Measurements from ENCODE around the gene CDH15. TPM values are rescaled to one million over a fixed set of nuclear protein-coding genes. Genes with fewer than 3 reads are reported as not detected.
A peak's percentile ranks its signal among the peaks of the same experiment; 100 is the strongest.

The CDH15 gene
- total RNA-seq, 1 donor from 2014 or later, result not detected

DNA sequence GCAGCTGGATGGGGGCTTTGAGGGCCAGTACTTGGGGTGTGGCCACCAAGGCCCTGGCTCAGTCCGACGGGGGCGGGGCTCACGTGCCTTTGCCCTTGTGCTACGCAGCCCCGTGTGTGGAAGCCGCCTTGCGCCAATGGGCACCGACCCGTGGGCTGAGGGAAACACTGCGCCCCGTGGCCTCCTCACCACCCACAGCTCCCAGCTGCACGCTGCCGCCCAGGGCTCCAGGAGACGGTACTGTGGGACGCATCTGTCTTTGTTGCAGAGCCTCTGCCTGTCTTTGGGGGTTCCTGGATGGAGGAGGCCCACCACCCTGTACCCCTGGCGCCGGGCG is 7.6 kb downstream of the CDH15 start:
- TF ChIP-seq, protein P1, sequence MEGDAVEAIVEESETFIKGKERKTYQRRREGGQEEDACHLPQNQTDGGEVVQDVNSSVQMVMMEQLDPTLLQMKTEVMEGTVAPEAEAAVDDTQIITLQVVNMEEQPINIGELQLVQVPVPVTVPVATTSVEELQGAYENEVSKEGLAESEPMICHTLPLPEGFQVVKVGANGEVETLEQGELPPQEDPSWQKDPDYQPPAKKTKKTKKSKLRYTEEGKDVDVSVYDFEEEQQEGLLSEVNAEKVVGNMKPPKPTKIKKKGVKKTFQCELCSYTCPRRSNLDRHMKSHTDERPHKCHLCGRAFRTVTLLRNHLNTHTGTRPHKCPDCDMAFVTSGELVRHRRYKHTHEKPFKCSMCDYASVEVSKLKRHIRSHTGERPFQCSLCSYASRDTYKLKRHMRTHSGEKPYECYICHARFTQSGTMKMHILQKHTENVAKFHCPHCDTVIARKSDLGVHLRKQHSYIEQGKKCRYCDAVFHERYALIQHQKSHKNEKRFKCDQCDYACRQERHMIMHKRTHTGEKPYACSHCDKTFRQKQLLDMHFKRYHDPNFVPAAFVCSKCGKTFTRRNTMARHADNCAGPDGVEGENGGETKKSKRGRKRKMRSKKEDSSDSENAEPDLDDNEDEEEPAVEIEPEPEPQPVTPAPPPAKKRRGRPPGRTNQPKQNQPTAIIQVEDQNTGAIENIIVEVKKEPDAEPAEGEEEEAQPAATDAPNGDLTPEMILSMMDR (conservative IDR thresholded peaks at IDR 0.05), result no peak
- Mint-ChIP-seq H3K9me3 (no peaks in the 10 kb centered on the region), H3K27me3 (ENCODE audit: low read depth) (peaks cover 9% of the 10 kb centered on the region), H3K4me1 (no peaks in the 10 kb centered on the region), H3K27ac (ENCODE audit: unreplicated experiment) (no peak overlapping the region), H3K4me3 (no peak overlapping the region), H3K36me3 (ENCODE audit: low read depth) (no peaks in the 10 kb centered on the region)
- no peak for DNase-seq (ENCODE audit: low read depth, low spot score)

DNA sequence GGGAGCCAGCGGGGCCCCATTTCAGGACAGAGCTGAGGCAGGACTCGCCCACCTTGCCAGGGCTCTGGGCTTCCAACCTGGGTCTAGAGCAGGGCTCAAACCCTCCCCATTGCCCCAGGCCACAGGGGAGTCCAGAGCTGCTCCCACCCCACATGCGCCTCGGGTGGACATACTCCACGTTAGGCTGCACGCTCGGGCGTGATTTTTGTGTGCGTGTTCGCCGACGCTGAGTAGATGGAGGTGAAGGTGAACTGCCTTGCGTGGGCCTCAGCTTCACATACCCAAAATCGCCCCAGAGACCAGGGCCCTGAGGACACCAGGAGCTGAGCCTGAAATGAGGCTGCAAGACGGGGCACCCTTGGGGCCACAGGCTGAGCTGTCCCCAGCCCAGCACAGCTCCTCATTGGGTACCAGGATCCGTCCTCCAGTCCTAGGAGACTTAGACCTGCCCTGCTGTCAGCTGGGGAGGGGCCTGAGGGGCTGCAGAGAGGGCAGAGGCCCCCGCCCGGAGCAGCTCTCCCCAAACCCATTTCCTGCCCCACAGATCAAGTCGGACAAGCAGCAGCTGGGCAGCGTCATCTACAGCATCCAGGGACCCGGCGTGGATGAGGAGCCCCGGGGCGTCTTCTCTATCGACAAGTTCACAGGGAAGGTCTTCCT is 8.2 kb downstream of the CDH15 start:
- H3K4me1 Mint-ChIP-seq, result no peaks in the 10 kb centered on the region
- H3K4me3 Mint-ChIP-seq, result no peak overlapping the region
- H3K36me3 Mint-ChIP-seq (ENCODE audit: low read depth), result no peaks in the 10 kb centered on the region
- H3K27ac Mint-ChIP-seq (ENCODE audit: unreplicated experiment), result no peak overlapping the region
- peaks cover 14% of the 10 kb centered on the region for H3K27me3 Mint-ChIP-seq (ENCODE audit: low read depth)
- no peak for DNase-seq (ENCODE audit: low read depth, low spot score)
- H3K9me3 Mint-ChIP-seq, result no peaks in the 10 kb centered on the region
- TF ChIP-seq, protein P1 (conservative IDR thresholded peaks at IDR 0.05), result no peak

DNA sequence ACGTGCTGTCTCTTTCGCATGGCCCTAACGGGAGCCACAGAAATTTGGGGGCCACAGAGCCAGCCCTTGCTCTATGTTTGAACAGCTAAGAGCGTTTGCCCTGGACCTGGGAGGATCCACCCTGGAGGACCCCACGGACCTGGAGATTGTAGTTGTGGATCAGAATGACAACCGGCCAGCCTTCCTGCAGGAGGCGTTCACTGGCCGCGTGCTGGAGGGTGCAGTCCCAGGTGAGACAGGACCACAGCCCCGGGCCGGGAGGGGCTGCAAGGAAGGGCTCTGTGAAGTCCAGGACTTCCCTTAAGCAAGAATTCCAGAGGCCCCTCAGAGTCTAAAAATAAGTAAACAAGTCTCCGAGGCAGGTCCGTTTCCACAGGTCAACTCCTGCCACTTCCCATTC is 11.9 kb downstream of the CDH15 start:
- no peak for DNase-seq (ENCODE audit: low read depth, low spot score)
- H3K27ac Mint-ChIP-seq (ENCODE audit: unreplicated experiment), result no peak overlapping the region
- H3K4me1 Mint-ChIP-seq, result no peaks in the 10 kb centered on the region
- no peaks in the 10 kb centered on the region for H3K9me3 Mint-ChIP-seq
- no peak overlapping the region for H3K4me3 Mint-ChIP-seq
- H3K36me3 Mint-ChIP-seq (ENCODE audit: low read depth), result no peaks in the 10 kb centered on the region
- peaks cover 19% of the 10 kb centered on the region for H3K27me3 Mint-ChIP-seq (ENCODE audit: low read depth)
- TF ChIP-seq, protein P1 (conservative IDR thresholded peaks at IDR 0.05), result no peak

DNA sequence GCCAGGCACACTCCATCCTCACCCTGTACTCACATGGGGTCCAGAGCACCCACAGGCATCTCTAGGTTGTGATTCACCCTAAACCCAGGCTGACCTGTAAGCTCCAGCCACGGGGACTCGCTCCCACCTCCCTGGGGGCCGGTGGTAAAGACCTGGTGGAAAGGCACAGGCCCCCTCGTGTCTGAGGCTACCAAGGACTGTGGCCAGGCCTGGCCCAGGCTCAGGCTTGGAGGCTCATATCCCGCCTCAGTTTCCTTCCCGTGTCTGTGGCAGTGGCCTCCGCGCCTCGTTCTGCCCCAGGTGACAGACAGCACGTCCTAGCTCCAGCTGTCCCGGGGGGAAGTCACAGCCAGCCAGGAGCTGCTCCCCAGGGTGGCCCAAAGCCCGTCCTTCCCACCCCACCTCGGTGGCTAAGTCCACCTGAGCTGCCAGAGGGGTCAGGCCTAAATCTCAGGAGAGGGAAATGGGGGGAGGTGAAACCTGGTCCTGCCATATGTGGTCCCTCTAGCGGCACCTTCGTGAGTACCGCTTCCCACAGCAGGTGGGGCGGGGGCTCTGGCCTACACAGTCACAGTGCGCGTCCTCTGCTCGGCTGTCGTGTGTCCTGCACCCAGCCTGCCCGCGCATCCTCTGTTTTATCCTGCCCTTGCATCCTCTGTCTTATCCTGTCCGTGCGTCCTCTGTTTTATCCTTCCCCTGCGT is 12.6 kb downstream of the CDH15 start:
- no peaks in the 10 kb centered on the region for H3K9me3 Mint-ChIP-seq
- peak overlapping the region; percentile 65 for H3K4me3 Mint-ChIP-seq
- H3K27me3 Mint-ChIP-seq (ENCODE audit: low read depth), result peaks cover 19% of the 10 kb centered on the region
- TF ChIP-seq, protein P1 (conservative IDR thresholded peaks at IDR 0.05), result no peak
- H3K36me3 Mint-ChIP-seq (ENCODE audit: low read depth), result no peaks in the 10 kb centered on the region
- no peaks in the 10 kb centered on the region for H3K4me1 Mint-ChIP-seq
- no peak for DNase-seq (ENCODE audit: low read depth, low spot score)
- no peak overlapping the region for H3K27ac Mint-ChIP-seq (ENCODE audit: unreplicated experiment)

DNA sequence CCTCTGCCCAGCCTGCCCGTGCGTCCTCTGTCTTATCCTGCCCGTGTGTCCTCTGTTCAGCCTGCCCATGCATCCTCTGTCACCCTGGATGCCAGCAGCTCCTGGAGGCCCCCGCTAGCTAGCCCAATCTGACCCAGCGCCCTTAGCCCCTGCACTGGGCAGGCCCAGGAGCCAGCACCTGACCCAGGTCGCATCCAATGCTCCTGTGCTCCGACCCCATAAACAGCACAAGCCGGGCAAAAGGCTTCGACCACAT is 13.1 kb downstream of the CDH15 start:
- Mint-ChIP-seq H3K4me1 (no peaks in the 10 kb centered on the region), H3K27me3 (ENCODE audit: low read depth) (peaks cover 21% of the 10 kb centered on the region), H3K4me3 (peak overlapping the region; percentile 65), H3K36me3 (ENCODE audit: low read depth) (no peaks in the 10 kb centered on the region), H3K9me3 (no peaks in the 10 kb centered on the region), H3K27ac (ENCODE audit: unreplicated experiment) (no peak overlapping the region)
- no peak for DNase-seq (ENCODE audit: low read depth, low spot score)
- TF ChIP-seq, protein P1 (conservative IDR thresholded peaks at IDR 0.05), result no peak
